ENCODE data around the gene SEL1L2.
"Not testable (repeated sequence)": the region's sequence is repeated elsewhere in the genome, so short reads cannot be mapped to it uniquely, and the experiment has no call there.

The SEL1L2 gene

GRCh38 chr20:13995086-13995665 lies 4.8 kb upstream of the SEL1L2 start, which contains the start of gene MACROD2:
Gene MACROD2 (plus strand): TSS chr20:13995516.
- Histone ChIP-seq H3K4me3 (peak within 1 kb of the TSS; percentile 91 to 96), H3K4me1 (peaks cover 0 to 10% (median 5%) of the 10 kb centered on the region in 4 donors), H3K27me3 (no peaks in the 10 kb centered on the region), H3K36me3 (no peaks in the 10 kb centered on the region), H3K9me3 (peaks cover 0 to 13% (median 9%) of the 10 kb centered on the region in 3 donors), H3K27ac (peak within 1 kb of the TSS; percentile 69 to 78)
- intact Hi-C loops (cut with DNase I; ENCODE audit: low total_unique reads): no loop called here
- DNase-seq: peak; percentile 75 to 93
- TF ChIP-seq, protein P1, sequence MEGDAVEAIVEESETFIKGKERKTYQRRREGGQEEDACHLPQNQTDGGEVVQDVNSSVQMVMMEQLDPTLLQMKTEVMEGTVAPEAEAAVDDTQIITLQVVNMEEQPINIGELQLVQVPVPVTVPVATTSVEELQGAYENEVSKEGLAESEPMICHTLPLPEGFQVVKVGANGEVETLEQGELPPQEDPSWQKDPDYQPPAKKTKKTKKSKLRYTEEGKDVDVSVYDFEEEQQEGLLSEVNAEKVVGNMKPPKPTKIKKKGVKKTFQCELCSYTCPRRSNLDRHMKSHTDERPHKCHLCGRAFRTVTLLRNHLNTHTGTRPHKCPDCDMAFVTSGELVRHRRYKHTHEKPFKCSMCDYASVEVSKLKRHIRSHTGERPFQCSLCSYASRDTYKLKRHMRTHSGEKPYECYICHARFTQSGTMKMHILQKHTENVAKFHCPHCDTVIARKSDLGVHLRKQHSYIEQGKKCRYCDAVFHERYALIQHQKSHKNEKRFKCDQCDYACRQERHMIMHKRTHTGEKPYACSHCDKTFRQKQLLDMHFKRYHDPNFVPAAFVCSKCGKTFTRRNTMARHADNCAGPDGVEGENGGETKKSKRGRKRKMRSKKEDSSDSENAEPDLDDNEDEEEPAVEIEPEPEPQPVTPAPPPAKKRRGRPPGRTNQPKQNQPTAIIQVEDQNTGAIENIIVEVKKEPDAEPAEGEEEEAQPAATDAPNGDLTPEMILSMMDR (IDR thresholded peaks at IDR 0.05): peak in 1 of 2 experiments; percentile 8

DNA sequence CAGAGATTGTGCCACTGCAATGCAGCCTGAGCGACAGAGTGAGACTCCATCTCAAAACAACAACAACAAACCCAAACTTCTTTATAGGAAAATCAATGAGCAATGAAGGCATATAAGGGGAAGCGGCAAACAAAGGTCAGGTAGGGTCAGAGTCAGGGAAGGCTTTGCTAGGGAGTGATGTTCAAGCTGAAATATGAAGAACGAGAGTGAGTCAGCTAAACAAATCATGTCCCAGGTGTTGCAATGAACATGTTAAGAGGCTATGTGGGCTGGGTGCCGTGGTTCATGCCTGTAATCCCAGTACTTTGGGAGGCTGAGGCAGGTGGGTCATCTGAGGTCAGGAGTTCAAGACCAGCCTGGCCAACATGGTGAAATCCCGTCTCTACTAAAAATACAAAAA lies 1.5 kb upstream of the SEL1L2 start:
- H3K27ac ChIP-seq; DNase-seq; H3K4me3 ChIP-seq; H3K36me3 ChIP-seq; H3K27me3 ChIP-seq; H3K4me1 ChIP-seq; intact Hi-C loops (cut with DNase I; ENCODE audit: low total_unique reads): not testable (repeated sequence)
- peaks cover 0 to 13% (median 9%) of the 10 kb centered on the region in 3 donors for H3K9me3 ChIP-seq

DNA sequence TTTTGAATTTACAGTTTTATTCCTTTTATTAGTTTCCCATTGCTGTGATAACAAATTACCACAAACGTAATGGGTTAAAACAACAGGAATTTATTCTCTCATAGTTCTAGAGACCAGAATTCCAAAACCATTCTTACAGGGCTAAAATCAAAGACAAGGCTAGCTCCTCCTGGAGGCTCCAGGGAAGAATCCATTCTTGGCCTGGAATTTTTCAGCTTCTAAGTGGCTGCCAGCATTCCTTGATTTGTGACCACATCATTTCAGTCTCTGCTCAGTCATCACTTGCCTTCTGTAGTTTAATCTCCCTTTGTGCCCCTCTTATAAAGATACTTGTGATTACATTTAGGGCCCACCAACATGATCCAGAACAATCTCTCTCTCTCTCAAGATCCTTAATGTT lies 897 bp upstream of the SEL1L2 start:
- Histone ChIP-seq H3K9me3 (peaks cover 0 to 13% (median 9%) of the 10 kb centered on the region in 3 donors), H3K36me3 (no peaks in the 10 kb centered on the region), H3K27ac (no peak overlapping the region), H3K27me3 (no peaks in the 10 kb centered on the region), H3K4me3 (no peak overlapping the region), H3K4me1 (peaks cover 0 to under 1% (median under 1%) of the 10 kb centered on the region in 4 donors)
- TF ChIP-seq, protein P1 (IDR thresholded peaks at IDR 0.05): no peak
- no peak for DNase-seq
- intact Hi-C loops (cut with DNase I; ENCODE audit: low total_unique reads): no loop called here

DNA sequence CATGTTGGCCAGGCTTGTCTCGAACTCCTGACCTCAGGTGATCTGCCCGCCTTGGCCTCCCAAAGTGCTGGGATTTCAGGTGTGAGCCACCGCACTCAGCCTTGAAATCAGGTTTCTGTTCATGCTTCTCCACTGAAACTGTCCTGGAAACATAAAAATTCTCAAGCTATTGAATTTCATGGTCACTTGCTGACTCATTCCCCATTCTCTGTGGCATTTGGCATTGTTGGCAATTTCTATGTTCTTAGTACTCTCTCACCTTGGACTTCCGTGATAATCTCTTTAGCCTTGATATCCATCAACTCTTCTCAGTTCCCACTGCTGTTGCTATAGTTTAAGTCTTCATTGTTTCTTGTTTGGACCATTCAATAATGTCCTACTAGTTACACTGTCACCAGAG lies 6.2 kb downstream of the SEL1L2 start:
- Histone ChIP-seq H3K27me3 (no peaks in the 10 kb centered on the region), H3K36me3 (no peaks in the 10 kb centered on the region), H3K4me1 (no peaks in the 10 kb centered on the region), H3K27ac (no peak overlapping the region), H3K9me3 (no peaks in the 10 kb centered on the region), H3K4me3 (no peak overlapping the region)
- no peak for DNase-seq
- TF ChIP-seq, protein P1 (IDR thresholded peaks at IDR 0.05): no peak
- intact Hi-C loops (cut with DNase I; ENCODE audit: low total_unique reads): no loop called here

GRCh38 chr20:13960525-13960924 lies 29.9 kb downstream of the SEL1L2 start:
- no peaks in the 10 kb centered on the region for H3K4me1 ChIP-seq
- DNase-seq: no peak
- H3K4me3 ChIP-seq: no peak overlapping the region
- H3K27ac ChIP-seq: no peak overlapping the region
- no peaks in the 10 kb centered on the region for H3K36me3 ChIP-seq
- TF ChIP-seq, protein P1 (IDR thresholded peaks at IDR 0.05): no peak
- no peaks in the 10 kb centered on the region for H3K9me3 ChIP-seq
- intact Hi-C loops (cut with DNase I; ENCODE audit: low total_unique reads): no loop called here
- H3K27me3 ChIP-seq: no peaks in the 10 kb centered on the region

- Histone ChIP-seq H3K4me3 (no peak overlapping the region), H3K36me3 (no peaks in the 10 kb centered on the region), H3K9me3 (no peaks in the 10 kb centered on the region), H3K27me3 (no peaks in the 10 kb centered on the region), H3K4me1 (no peaks in the 10 kb centered on the region), H3K27ac (no peak overlapping the region)
- DNase-seq: no peak
- intact Hi-C loops (cut with DNase I; ENCODE audit: low total_unique reads): no loop called here
- TF ChIP-seq, protein P1 (IDR thresholded peaks at IDR 0.05): no peak
These were observed 30.3 kb downstream of the SEL1L2 start for GRCh38 chr20:13960119-13960518.
